Effector CD4-positive, alpha-beta T cell (primary cell): Measurements from ENCODE around the gene KCNH2.

Experiments used
- DNase-seq: peaks from one replicate; pipeline ENCODE4 v3.0.0-alpha.2; 2020

The KCNH2 gene

GRCh38 chr7:151011097-151011409 is 32.9 kb upstream of the KCNH2 start:
- DNase-seq, result no peak

GRCh38 chr7:151010307-151011096 is 32.4 kb upstream of the KCNH2 start:
- peak; percentile 37 for DNase-seq

- no peak for DNase-seq
Observed at GRCh38 chr7:151010037-151010306, 31.9 kb upstream of the KCNH2 start.

GRCh38 chr7:151009327-151010036 is 31.4 kb upstream of the KCNH2 start:
- DNase-seq, result no peak

- DNase-seq, result peak; percentile 79
Observed at GRCh38 chr7:151008511-151009323, 30.6 kb upstream of the KCNH2 start.

GRCh38 chr7:151008143-151008510 is 30.0 kb upstream of the KCNH2 start:
- DNase-seq, result no peak

GRCh38 chr7:151007469-151007898 is 29.4 kb upstream of the KCNH2 start:
- DNase-seq, result no peak

GRCh38 chr7:151006590-151007300 is 28.6 kb upstream of the KCNH2 start:
- no peak for DNase-seq

- no peak for DNase-seq
Observed at GRCh38 chr7:151005566-151005965, 27.4 kb upstream of the KCNH2 start.

GRCh38 chr7:151003572-151003971 is 25.5 kb upstream of the KCNH2 start:
- DNase-seq, result no peak

- no peak for DNase-seq
Observed at GRCh38 chr7:151001546-151001945, 23.4 kb upstream of the KCNH2 start.

- no peak for DNase-seq
Observed at GRCh38 chr7:151000897-151001495, 22.9 kb upstream of the KCNH2 start.

GRCh38 chr7:150999497-151000230 is 21.5 kb upstream of the KCNH2 start:
- no peak for DNase-seq

- no peak for DNase-seq
Observed at GRCh38 chr7:150999001-150999400, 20.9 kb upstream of the KCNH2 start.

- DNase-seq, result no peak
Observed at GRCh38 chr7:150998341-150998740, 20.2 kb upstream of the KCNH2 start.

- DNase-seq, result no peak
Observed at GRCh38 chr7:150997817-150998216, 19.7 kb upstream of the KCNH2 start.

- no peak for DNase-seq
Observed at GRCh38 chr7:150997075-150997511, 19.0 kb upstream of the KCNH2 start.

- no peak for DNase-seq
Observed at GRCh38 chr7:150996376-150997074, 18.4 kb upstream of the KCNH2 start.

- DNase-seq, result no peak
Observed at GRCh38 chr7:150994838-150995510, 16.9 kb upstream of the KCNH2 start.

- DNase-seq, result no peak
Observed at GRCh38 chr7:150994141-150994837, 16.2 kb upstream of the KCNH2 start.
